Measurements from ENCODE around the gene DGKH.
"Not testable (repeated sequence)": the region's sequence is repeated elsewhere in the genome, so short reads cannot be mapped to it uniquely, and the experiment has no call there.

The DGKH gene

GRCh38 chr13:42041011-42041683 lies 7.3 kb upstream of the DGKH start:
- DNase-seq (ENCODE audit: low read depth) = peak; percentile 74

GRCh38 chr13:42041684-42042035 lies 6.8 kb upstream of the DGKH start:
- DNase-seq (ENCODE audit: low read depth) = peak; percentile 83

GRCh38 chr13:42043676-42044075 lies 4.8 kb upstream of the DGKH start:
- no peak for DNase-seq (ENCODE audit: low read depth)

GRCh38 chr13:42046448-42046847 lies 2.0 kb upstream of the DGKH start:
- no peak for DNase-seq (ENCODE audit: low read depth)

GRCh38 chr13:42047561-42048341 lies 697 bp upstream of the DGKH start:
- DNase-seq (ENCODE audit: low read depth) = peak; percentile 82

GRCh38 chr13:42048684-42049453 lies 421 bp downstream of the DGKH start:
- DNase-seq (ENCODE audit: low read depth) = peak; percentile 81

GRCh38 chr13:42049454-42049813 lies 986 bp downstream of the DGKH start:
- no peak for DNase-seq (ENCODE audit: low read depth)

- no peak for DNase-seq (ENCODE audit: low read depth)
Measured at GRCh38 chr13:42054798-42055499, 6.5 kb downstream of the DGKH start.

GRCh38 chr13:42055500-42056085 lies 7.1 kb downstream of the DGKH start:
- DNase-seq (ENCODE audit: low read depth) = no peak

- no peak for DNase-seq (ENCODE audit: low read depth)
Measured at GRCh38 chr13:42056146-42056545, 7.7 kb downstream of the DGKH start.

- no peak for DNase-seq (ENCODE audit: low read depth)
Measured at GRCh38 chr13:42056583-42056982, 8.1 kb downstream of the DGKH start.

GRCh38 chr13:42057918-42058530 lies 9.6 kb downstream of the DGKH start:
- no peak for DNase-seq (ENCODE audit: low read depth)

GRCh38 chr13:42061943-42062342 lies 13.5 kb downstream of the DGKH start:
- no peak for DNase-seq (ENCODE audit: low read depth)

GRCh38 chr13:42063105-42063504 lies 14.7 kb downstream of the DGKH start:
- DNase-seq (ENCODE audit: low read depth) = no peak

- DNase-seq (ENCODE audit: low read depth) = peak; percentile 78
Measured at GRCh38 chr13:42064259-42064658, 15.8 kb downstream of the DGKH start.

- no peak for DNase-seq (ENCODE audit: low read depth)
Measured at GRCh38 chr13:42064966-42065365, 16.5 kb downstream of the DGKH start.

GRCh38 chr13:42065414-42065813 lies 17.0 kb downstream of the DGKH start:
- peak; percentile 41 for DNase-seq (ENCODE audit: low read depth)

GRCh38 chr13:42066542-42066941 lies 18.1 kb downstream of the DGKH start:
- peak; percentile 91 for DNase-seq (ENCODE audit: low read depth)

GRCh38 chr13:42068886-42069285 lies 20.4 kb downstream of the DGKH start:
- no peak for DNase-seq (ENCODE audit: low read depth)

- not testable (repeated sequence) for DNase-seq (ENCODE audit: low read depth)
Measured at GRCh38 chr13:42070599-42070998, 22.2 kb downstream of the DGKH start.

- not testable (repeated sequence) for DNase-seq (ENCODE audit: low read depth)
Measured at GRCh38 chr13:42071179-42071578, 22.7 kb downstream of the DGKH start.

Measured in ELR (cell line).